Stimulated activated naive CD4-positive, alpha-beta T cell treated with Interleukin-2 at 50 U/mL for 16 hours (primary cell): ENCODE data around the gene GLRA3.
"Not testable (repeated sequence)": the region's sequence is repeated elsewhere in the genome, so short reads cannot be mapped to it uniquely, and the experiment has no call there.

ENCODE experiments used
- DNase-seq: peaks from one replicate; lab custom pipeline; 2025; lab: John Stamatoyannopoulos, UW

GLRA3 gene

GRCh38 chr4:174654634-174655033 lies 174.4 kb downstream of the GLRA3 start:
- DNase-seq, result no peak

- DNase-seq, result no peak
Measured at GRCh38 chr4:174650711-174651355, 178.2 kb downstream of the GLRA3 start.

- no peak for DNase-seq
Measured at GRCh38 chr4:174648812-174649211, 180.2 kb downstream of the GLRA3 start.

GRCh38 chr4:174646326-174646725 lies 182.7 kb downstream of the GLRA3 start:
- no peak for DNase-seq

- DNase-seq, result no peak
Measured at GRCh38 chr4:174640146-174640545, 188.9 kb downstream of the GLRA3 start.

- no peak for DNase-seq
Measured at GRCh38 chr4:174635732-174636131, 193.3 kb downstream of the GLRA3 start.

GRCh38 chr4:174633399-174633798 lies 195.6 kb downstream of the GLRA3 start:
- no peak for DNase-seq

GRCh38 chr4:174631901-174632758 lies 196.9 kb downstream of the GLRA3 start:
- DNase-seq, result no peak

- not testable (repeated sequence) for DNase-seq
Measured at GRCh38 chr4:174629907-174630450, 199.1 kb downstream of the GLRA3 start.

GRCh38 chr4:174629265-174629664 lies 199.8 kb downstream of the GLRA3 start:
- no peak for DNase-seq

GRCh38 chr4:174628191-174628590 lies 200.9 kb downstream of the GLRA3 start:
- no peak for DNase-seq

GRCh38 chr4:174627473-174627872 lies 201.6 kb downstream of the GLRA3 start:
- no peak for DNase-seq

GRCh38 chr4:174626342-174627008 lies 202.6 kb downstream of the GLRA3 start:
- DNase-seq, result no peak

- no peak for DNase-seq
Measured at GRCh38 chr4:174616661-174617060, 212.4 kb downstream of the GLRA3 start.

GRCh38 chr4:174613979-174614378 lies 215.1 kb downstream of the GLRA3 start:
- no peak for DNase-seq

- no peak for DNase-seq
Measured at GRCh38 chr4:174611792-174612191, 217.3 kb downstream of the GLRA3 start.

- DNase-seq, result no peak
Measured at GRCh38 chr4:174607792-174608191, 221.3 kb downstream of the GLRA3 start.

- DNase-seq, result no peak
Measured at GRCh38 chr4:174604198-174604597, 224.8 kb downstream of the GLRA3 start.

GRCh38 chr4:174600391-174600790 lies 228.7 kb downstream of the GLRA3 start:
- no peak for DNase-seq

- DNase-seq, result no peak
Measured at GRCh38 chr4:174598800-174599199, 230.2 kb downstream of the GLRA3 start.

GRCh38 chr4:174596513-174596912 lies 232.5 kb downstream of the GLRA3 start:
- DNase-seq, result no peak

GRCh38 chr4:174595141-174595929 lies 233.7 kb downstream of the GLRA3 start:
- DNase-seq, result no peak
